GM12864 (cell line): ENCODE data around the gene AEBP2.

Experiments
- DNase-seq: peaks from one replicate; pipeline ENCODE4 v3.0.0-alpha.2; 2011; ENCODE audit warnings: low read depth
- H3K4me3 ChIP-seq: 2 replicates; pipeline ENCODE4 v1.5.1; 2011; ENCODE audit warnings: mild to moderate bottlenecking, low read depth, low read length, control low read depth
- TF ChIP-seq, protein P1 (sequence below): IDR thresholded peaks from 2 replicates; pipeline ENCODE4 v1.5.1; 2011; ENCODE audit warnings: low read depth, mild to moderate bottlenecking, moderate library complexity, low read length, control low read depth, inconsistent platforms; ENCODE audit errors: missing control alignments

The AEBP2 gene

DNA sequence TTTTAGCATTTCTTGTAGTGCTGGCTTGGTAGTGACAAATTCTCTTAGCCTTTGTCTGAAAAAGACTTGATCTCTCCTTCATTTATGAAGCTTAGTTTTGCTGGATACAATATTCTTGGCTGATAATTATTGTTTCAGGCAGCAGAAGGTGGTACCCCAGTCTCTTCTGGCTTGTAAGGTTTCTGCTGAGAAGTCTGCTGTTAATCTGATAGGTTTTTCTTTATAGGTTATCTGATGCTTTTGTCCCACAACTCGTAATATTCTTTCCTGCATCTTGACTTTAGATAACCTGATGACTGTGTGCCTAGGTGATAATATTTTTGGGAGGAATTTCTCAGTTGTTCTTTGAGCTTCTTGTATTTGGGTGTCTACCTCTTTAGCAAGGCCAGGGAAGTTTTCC lies 41.2 kb downstream of the AEBP2 start:
- TF ChIP-seq, protein P1, sequence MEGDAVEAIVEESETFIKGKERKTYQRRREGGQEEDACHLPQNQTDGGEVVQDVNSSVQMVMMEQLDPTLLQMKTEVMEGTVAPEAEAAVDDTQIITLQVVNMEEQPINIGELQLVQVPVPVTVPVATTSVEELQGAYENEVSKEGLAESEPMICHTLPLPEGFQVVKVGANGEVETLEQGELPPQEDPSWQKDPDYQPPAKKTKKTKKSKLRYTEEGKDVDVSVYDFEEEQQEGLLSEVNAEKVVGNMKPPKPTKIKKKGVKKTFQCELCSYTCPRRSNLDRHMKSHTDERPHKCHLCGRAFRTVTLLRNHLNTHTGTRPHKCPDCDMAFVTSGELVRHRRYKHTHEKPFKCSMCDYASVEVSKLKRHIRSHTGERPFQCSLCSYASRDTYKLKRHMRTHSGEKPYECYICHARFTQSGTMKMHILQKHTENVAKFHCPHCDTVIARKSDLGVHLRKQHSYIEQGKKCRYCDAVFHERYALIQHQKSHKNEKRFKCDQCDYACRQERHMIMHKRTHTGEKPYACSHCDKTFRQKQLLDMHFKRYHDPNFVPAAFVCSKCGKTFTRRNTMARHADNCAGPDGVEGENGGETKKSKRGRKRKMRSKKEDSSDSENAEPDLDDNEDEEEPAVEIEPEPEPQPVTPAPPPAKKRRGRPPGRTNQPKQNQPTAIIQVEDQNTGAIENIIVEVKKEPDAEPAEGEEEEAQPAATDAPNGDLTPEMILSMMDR: no peak
- no peak overlapping the region for H3K4me3 ChIP-seq
- DNase-seq: no peak

DNA sequence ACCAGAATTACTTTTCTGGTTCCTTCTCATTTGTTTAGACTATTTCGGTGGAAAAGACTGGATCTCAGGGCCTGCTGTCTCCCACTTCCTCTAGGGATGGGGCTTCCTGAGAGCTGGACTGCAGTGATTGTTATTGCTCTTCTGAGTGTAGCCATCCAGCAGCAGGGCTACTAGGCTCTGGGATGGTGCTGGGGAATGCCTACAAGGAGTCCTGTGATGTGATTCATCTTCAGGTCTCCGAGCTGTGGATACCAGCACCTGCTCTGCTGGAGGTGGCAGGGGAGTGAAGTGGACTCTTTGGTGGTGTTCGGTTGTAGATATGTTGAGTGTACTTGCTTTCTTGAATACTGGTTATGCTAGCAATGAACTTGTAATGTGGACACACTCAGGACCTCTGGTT lies 42.7 kb downstream of the AEBP2 start:
- TF ChIP-seq, protein P1: no peak
- DNase-seq: no peak
- H3K4me3 ChIP-seq: no peak overlapping the region

DNA sequence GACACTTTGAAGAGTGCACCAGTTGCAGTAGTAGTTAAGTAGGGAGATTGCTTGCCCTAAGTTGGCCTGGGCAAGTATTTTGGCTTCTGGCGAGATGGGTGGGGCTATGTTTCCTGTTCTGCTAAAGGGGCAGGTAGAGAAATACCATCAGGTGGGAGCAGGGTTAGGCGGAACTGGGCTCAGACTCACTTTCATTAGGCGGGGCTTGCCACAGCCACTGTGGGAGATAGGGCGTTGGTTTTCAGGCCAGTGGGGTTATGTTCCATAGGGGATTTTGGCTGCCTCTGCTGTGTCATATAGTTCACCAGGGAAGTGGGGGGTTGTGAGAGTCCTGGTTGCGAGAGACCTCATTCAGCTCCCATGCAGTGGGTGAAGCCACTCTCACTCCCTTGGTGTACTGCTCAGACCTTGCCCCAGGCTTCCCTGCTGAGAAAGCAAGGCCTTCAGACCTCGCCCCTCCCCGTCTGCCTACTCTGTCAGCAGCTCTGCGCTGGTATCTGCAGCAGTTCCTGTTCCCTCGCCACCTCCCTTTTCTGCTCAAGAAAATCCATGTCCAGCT lies 43.3 kb downstream of the AEBP2 start:
- H3K4me3 ChIP-seq: no peak overlapping the region
- TF ChIP-seq, protein P1: no peak
- DNase-seq: peak; percentile 81

DNA sequence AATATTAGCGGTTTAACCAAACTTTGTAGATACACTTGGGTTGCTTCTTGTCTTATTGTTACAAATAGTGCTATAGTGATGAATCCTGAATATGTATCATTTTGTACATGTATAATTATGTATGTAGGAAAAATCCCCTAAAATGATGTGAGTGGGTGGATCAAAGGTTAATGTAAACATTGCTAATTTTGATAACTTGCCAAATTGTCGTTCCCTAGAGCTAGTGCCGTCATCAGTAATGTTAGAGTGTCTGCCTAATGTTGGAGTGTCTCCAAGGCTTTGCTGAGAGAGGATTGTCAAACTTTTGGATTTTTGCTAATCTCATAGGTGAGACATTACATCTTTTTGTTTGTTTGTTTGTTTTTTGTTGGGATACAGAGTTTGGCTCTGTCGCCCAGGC lies 44.4 kb downstream of the AEBP2 start:
- TF ChIP-seq, protein P1: no peak

DNA sequence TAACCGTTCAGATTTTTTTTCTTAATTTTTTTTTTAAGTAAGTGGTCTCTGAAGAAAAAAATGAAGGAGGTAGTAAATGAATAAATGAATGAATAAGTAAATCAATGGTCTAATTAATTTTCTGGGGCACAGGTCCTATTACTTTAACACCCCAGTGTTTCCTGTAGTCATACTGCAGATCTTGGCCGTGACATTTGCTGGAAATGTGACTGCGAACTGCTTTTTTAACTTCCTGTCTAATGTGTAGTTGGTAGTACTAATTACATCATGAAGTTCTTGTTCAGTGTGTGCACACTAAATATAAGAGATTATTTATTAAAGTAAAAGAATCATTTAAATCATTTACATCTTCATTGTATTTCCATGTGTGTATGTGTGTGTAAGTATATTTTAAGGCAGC lies 45.4 kb downstream of the AEBP2 start:
- DNase-seq: no peak
- TF ChIP-seq, protein P1: no peak
- H3K4me3 ChIP-seq: no peak overlapping the region

More for the DNA sequence above, 44.4 kb downstream of the AEBP2 start:
- no peak for DNase-seq
- H3K4me3 ChIP-seq: no peak overlapping the region

DNA sequence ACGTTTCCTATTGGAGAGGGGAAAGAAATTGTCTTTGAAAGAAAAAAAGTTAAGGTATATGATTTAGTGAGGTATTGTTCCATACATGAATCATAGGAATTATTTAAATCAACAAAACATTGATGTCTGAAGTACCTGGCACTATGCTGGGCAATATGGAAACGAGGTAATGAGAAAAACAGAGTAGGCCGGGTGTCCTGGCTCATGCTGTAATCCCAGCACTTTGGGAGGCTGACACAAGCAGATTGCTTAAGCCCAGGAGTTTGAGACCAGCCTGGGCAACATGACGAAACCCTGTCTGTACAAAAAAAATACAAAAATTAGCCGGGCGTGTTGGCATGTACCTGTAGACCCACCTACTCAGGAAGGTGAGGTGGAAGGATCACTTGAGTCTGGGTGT lies 45.9 kb downstream of the AEBP2 start:
- no peak for DNase-seq
- TF ChIP-seq, protein P1: no peak
- no peak overlapping the region for H3K4me3 ChIP-seq

DNA sequence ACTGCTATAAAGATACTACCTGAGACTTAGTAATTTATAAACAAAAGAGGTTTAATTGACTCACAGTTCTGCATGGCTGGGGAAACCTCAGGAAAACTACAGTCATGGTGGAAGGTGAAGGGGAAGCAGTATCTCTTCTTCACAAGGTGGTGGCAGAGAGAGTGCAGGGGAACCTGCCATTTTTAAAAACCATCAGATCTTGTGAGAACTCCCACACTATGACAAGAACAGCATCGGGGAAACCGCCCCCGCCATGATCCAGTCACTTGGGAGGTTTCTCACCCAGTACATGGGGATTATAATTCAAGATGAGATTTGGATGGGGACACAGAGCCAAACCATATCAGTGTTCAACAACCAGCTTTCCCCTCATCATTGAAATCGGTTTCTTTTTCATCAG lies 49.9 kb downstream of the AEBP2 start:
- TF ChIP-seq, protein P1: no peak

More for the DNA sequence above, 49.9 kb downstream of the AEBP2 start:
- DNase-seq: no peak
- H3K4me3 ChIP-seq: no peak overlapping the region
